H1 (cell line): ENCODE measurements around the gene TUBA4B. TPM values are rescaled to one million over a fixed set of nuclear protein-coding genes. Genes with fewer than 3 reads are reported as not detected.

Source experiments
- CTCF ChIA-PET: fragments of 300-600 bp; sonication (Branson Sonifier 250); formaldehyde crosslinking; loops from one replicate; lab custom pipeline; 2021; ENCODE audit not compliant: partially characterized antibody; lab: Charles Lee
- POLR2A ChIA-PET: fragments of 300-600 bp; sonication (Branson Sonifier 250); formaldehyde crosslinking; loops from one replicate; lab custom pipeline; 2021; ENCODE audit warnings: inconsistent platforms; ENCODE audit not compliant: partially characterized antibody; lab: Charles Lee
- DNase-seq, 2 experiments: peaks; one replicate each; pipeline versions ENCODE4 v3.0.0 to v3.0.0-alpha.2; 2010 to 2022; ENCODE audit warnings: low spot score in 2 of 2, low read depth in 1 of 2, mixed read lengths in 1 of 2
- FAIRE-seq: peaks from 2 replicates; lab custom pipeline; 2011; peaks lifted over from hg19 to GRCh38; lab: Jason Lieb, UNC
- H2AFZ ChIP-seq: 2 replicates; pipeline ENCODE4 v1.8.1; 2012; ENCODE audit warnings: low read length, inconsistent platforms
- H2AK5ac ChIP-seq: 2 replicates; pipeline ENCODE4 v1.6.1; 2013; ENCODE audit warnings: low read depth, low read length
- H2BK120ac ChIP-seq: replicated peaks from 2 replicates; pipeline ENCODE3; 2013; ENCODE audit warnings: low read depth, low read length, inconsistent platforms
- H2BK12ac ChIP-seq: 2 replicates; pipeline ENCODE4 v1.6.1; 2013; ENCODE audit warnings: low read depth, low read length
- H2BK15ac ChIP-seq: 2 replicates; pipeline ENCODE4 v1.6.1; 2013; ENCODE audit warnings: low read length
- H2BK20ac ChIP-seq: 2 replicates; pipeline ENCODE4 v1.6.1; 2013; ENCODE audit warnings: low read length
- H2BK5ac ChIP-seq: 2 replicates; pipeline ENCODE4 v1.6.1; 2013; ENCODE audit warnings: low read depth, low read length
- H3K14ac ChIP-seq: 2 replicates; pipeline ENCODE4 v1.6.1; 2013; ENCODE audit warnings: inconsistent platforms; ENCODE audit not compliant: insufficient read length
- H3K18ac ChIP-seq: 2 replicates; pipeline ENCODE4 v1.6.1; 2013; ENCODE audit warnings: low read length; ENCODE audit errors: extremely low read depth
- H3K23ac ChIP-seq: 2 replicates; pipeline ENCODE4 v1.6.1; 2013; ENCODE audit warnings: inconsistent platforms; ENCODE audit not compliant: insufficient read length
- H3K23me2 ChIP-seq: 2 replicates; pipeline ENCODE4 v1.6.1; 2013; ENCODE audit warnings: low read depth, low read length
- H3K27ac ChIP-seq: 2 replicates; pipeline ENCODE4 v1.6.1; 2011; ENCODE audit warnings: low read depth, low read length, inconsistent platforms
- H3K27me3 ChIP-seq, 4 experiments: replicated peaks in 1 of 4; 1 replicate in 1 of 4; 2 replicates in 3 of 4; pipeline versions ENCODE4 v1.6.1 to v1.8.1; 2011 to 2013; ENCODE audit warnings: low read length in 3 of 4, mild to moderate bottlenecking in 3 of 4, inconsistent platforms in 2 of 4, mixed read lengths in 2 of 4, moderate library complexity in 1 of 4; ENCODE audit not compliant: control insufficient read depth in 3 of 4, insufficient read depth in 3 of 4; ENCODE audit errors: extremely low read depth in 1 of 4
- H3K36me3 ChIP-seq, 4 experiments: 2 replicates each; pipeline versions ENCODE4 v1.6.1 to v1.8.1; 2011 to 2013; ENCODE audit warnings: mild to moderate bottlenecking in 4 of 4, low read length in 3 of 4, moderate library complexity in 2 of 4, control low read depth in 1 of 4, inconsistent platforms in 1 of 4; ENCODE audit not compliant: insufficient read depth in 4 of 4, control insufficient read depth in 2 of 4
- H3K4ac ChIP-seq: replicated peaks from 2 replicates; pipeline ENCODE3; 2013; ENCODE audit warnings: low read length, low read depth, mixed read lengths, inconsistent platforms; ENCODE audit not compliant: insufficient read length
- H3K4me1 ChIP-seq, 4 experiments: replicated peaks in 1 of 4; 1 replicate in 1 of 4; 2 replicates in 3 of 4; pipeline versions ENCODE4 v1.6.1 to v1.8.1; 2011 to 2013; ENCODE audit warnings: low read length in 3 of 4, inconsistent platforms in 2 of 4, mixed read lengths in 1 of 4; ENCODE audit not compliant: insufficient read depth in 4 of 4, control insufficient read depth in 3 of 4
- H3K4me2 ChIP-seq, 2 experiments: 2 replicates each; pipeline versions ENCODE4 v1.6.1 to v1.8.1; 2011 to 2013; ENCODE audit warnings: low read depth in 2 of 2, low read length in 2 of 2, control low read depth in 1 of 2, inconsistent platforms in 1 of 2, mild to moderate bottlenecking in 1 of 2; ENCODE audit not compliant: insufficient read depth in 1 of 2
- H3K4me3 ChIP-seq, 4 experiments: fragments of 200-600, 300-600 bp in 1 of 4; sonication (generic), shearing (Covaris generic), sonication (Bioruptor Twin) in 1 of 4; 2 replicates each; pipeline versions ENCODE4 v1.5.1 to v1.8.1; 2011 to 2016; ENCODE audit warnings: low read length in 4 of 4, low read depth in 3 of 4, control low read depth in 2 of 4, inconsistent platforms in 2 of 4, mild to moderate bottlenecking in 2 of 4, mixed read lengths in 1 of 4, moderate library complexity in 1 of 4; ENCODE audit not compliant: insufficient read depth in 2 of 4; ENCODE audit errors: extremely low read depth in 1 of 4
- H3K56ac ChIP-seq: replicated peaks from 2 replicates; pipeline ENCODE3; 2013; ENCODE audit warnings: low read depth, mild to moderate bottlenecking, mixed read lengths, low read length, inconsistent platforms; ENCODE audit not compliant: insufficient read length
- H3K79me1 ChIP-seq: 2 replicates; pipeline ENCODE4 v1.6.1; 2013; ENCODE audit warnings: low read depth, low read length, control low read depth
- H3K79me2 ChIP-seq, 2 experiments: 2 replicates each; pipeline versions ENCODE4 v1.6.1 to v1.8.1; 2012 to 2013; ENCODE audit warnings: low read length in 2 of 2, mild to moderate bottlenecking in 2 of 2, inconsistent platforms in 1 of 2; ENCODE audit not compliant: insufficient read depth in 2 of 2, control insufficient read depth in 1 of 2
- H3K9ac ChIP-seq, 4 experiments: replicated peaks in 1 of 4; 1 replicate in 1 of 4; 2 replicates in 3 of 4; pipeline versions ENCODE4 v1.6.1 to v1.8.1; 2011 to 2013; ENCODE audit warnings: low read depth in 3 of 4, low read length in 3 of 4, control low read depth in 2 of 4, mild to moderate bottlenecking in 2 of 4, moderate library complexity in 2 of 4, inconsistent platforms in 1 of 4; ENCODE audit errors: extremely low read depth in 1 of 4
- H3K9me3 ChIP-seq, 2 experiments: 2 replicates each; pipeline versions ENCODE4 v1.6.1 to v1.8.1; 2012 to 2013; ENCODE audit warnings: mild to moderate bottlenecking in 2 of 2, moderate library complexity in 2 of 2, control low read depth in 1 of 2, inconsistent platforms in 1 of 2, low read depth in 1 of 2, low read length in 1 of 2, mixed read lengths in 1 of 2; ENCODE audit not compliant: insufficient read depth in 2 of 2
- H4K20me1 ChIP-seq, 2 experiments: replicated peaks in 1 of 2; 2 replicates each; pipeline versions ENCODE3 to v1.8.1; 2011 to 2013; ENCODE audit warnings: inconsistent platforms in 2 of 2, low read length in 2 of 2, mild to moderate bottlenecking in 1 of 2; ENCODE audit not compliant: insufficient read depth in 2 of 2, control insufficient read depth in 1 of 2
- H4K5ac ChIP-seq: 2 replicates; pipeline ENCODE4 v1.6.1; 2013; ENCODE audit warnings: low read length, low read depth, mixed read lengths, inconsistent platforms; ENCODE audit not compliant: insufficient read length
- H4K8ac ChIP-seq: 2 replicates; pipeline ENCODE4 v1.8.0; 2013; ENCODE audit warnings: mild to moderate bottlenecking, moderate library complexity, low read length, inconsistent platforms; ENCODE audit not compliant: insufficient read depth; ENCODE audit errors: extremely low read depth
- H4K91ac ChIP-seq: replicated peaks from 2 replicates; pipeline ENCODE3; 2013; ENCODE audit warnings: low read length, mixed read lengths, inconsistent platforms; ENCODE audit not compliant: insufficient read length
- ASH2L ChIP-seq: fragments of 200-600, 300-600 bp; sonication (generic); IDR thresholded peaks from one replicate; pipeline ENCODE4 v1.7.1; 2017; ENCODE audit warnings: low read length
- BRCA1 ChIP-seq: IDR thresholded peaks from 2 replicates; pipeline ENCODE4 v1.6.1; 2012; ENCODE audit warnings: low read depth, low read length, improper control_type of control experiment
- CTBP2 ChIP-seq: IDR thresholded peaks from 2 replicates; pipeline ENCODE4 v1.7.0; 2011; ENCODE audit warnings: borderline replicate concordance, mild to moderate bottlenecking, moderate library complexity, mixed read lengths, low read length; ENCODE audit not compliant: insufficient read depth, insufficient read length
- GABPA ChIP-seq: IDR thresholded peaks from 2 replicates; pipeline ENCODE4 v1.6.1; 2011; ENCODE audit warnings: mild to moderate bottlenecking, low read length, moderate library complexity, borderline replicate concordance; ENCODE audit not compliant: insufficient read depth
- GTF2F1 ChIP-seq: IDR thresholded peaks from 2 replicates; pipeline ENCODE4 v1.6.1; 2012; ENCODE audit warnings: low read depth, low read length, improper control_type of control experiment, borderline replicate concordance
- HDAC2 ChIP-seq, 2 experiments: fragments of 300-600 bp in 1 of 2; sonication (generic) in 1 of 2; IDR thresholded peaks; 2 replicates each; pipeline ENCODE4 v1.6.1; 2011 to 2012; ENCODE audit warnings: low read depth in 2 of 2, low read length in 2 of 2, mild to moderate bottlenecking in 2 of 2, moderate library complexity in 2 of 2, borderline replicate concordance in 1 of 2, inconsistent platforms in 1 of 2
- JUND ChIP-seq: IDR thresholded peaks from 2 replicates; pipeline ENCODE4 v1.6.1; 2011; ENCODE audit warnings: mild to moderate bottlenecking, improper control_type of control experiment, low read length
- RAD21 ChIP-seq, 2 experiments: IDR thresholded peaks in 1 of 2; conservative IDR thresholded peaks in 1 of 2; 2 replicates each; pipeline ENCODE4 v1.6.1; 2011; ENCODE audit warnings: low read depth in 2 of 2, low read length in 2 of 2, improper control_type of control experiment in 1 of 2, inconsistent platforms in 1 of 2, mild to moderate bottlenecking in 1 of 2, moderate library complexity in 1 of 2
- RNF2 ChIP-seq: fragments of 200-900, 300-1000 bp; sonication (generic); IDR thresholded peaks from 2 replicates; pipeline ENCODE4 v1.7.1; 2016; ENCODE audit warnings: borderline replicate concordance, low read depth, mild to moderate bottlenecking, antibody characterized with exemption, low read length; ENCODE audit not compliant: poor library complexity, severe bottlenecking; ENCODE audit errors: missing control alignments
- SAP30 ChIP-seq: fragments of 300-600 bp; sonication (generic); IDR thresholded peaks from 2 replicates; pipeline ENCODE4 v1.7.1; 2012; ENCODE audit warnings: low read length, moderate library complexity, mild to moderate bottlenecking, inconsistent platforms; ENCODE audit not compliant: insufficient read depth, insufficient replicate concordance
- WGBS, 2 experiments: shearing (Covaris generic) in 1 of 2; methylation state at CpG; one replicate each; pipeline versions ENCODE4 v1.1.6 to v1.1.7; 2013 to 2015; ENCODE audit warnings: low lambda C conversion rate in 2 of 2, mixed read lengths in 2 of 2, inconsistent platforms in 1 of 2, low coverage in 1 of 2, missing lambda C conversion rate in 1 of 2; ENCODE audit not compliant: insufficient replicate concordance in 2 of 2, insufficient coverage in 1 of 2, insufficient read length in 1 of 2; ENCODE audit errors: extremely low coverage in 1 of 2, missing lambda C conversion rate in 1 of 2; 5-methylcytosine and 5-hydroxymethylcytosine counted together
- polyA plus RNA-seq, 7 experiments: library from polyadenylated mRNA; depleted of rRNA in 3 of 7; stranded (reverse) in 5 of 7; unstranded in 2 of 7; fragments of >200 nt in 5 of 7; fragments of 200-250 nt in 2 of 7; gene quantifications; 1 replicate in 5 of 7; 2 replicates in 1 of 7; 4 replicates in 1 of 7; pipeline versions ENCODE4 v1.2.1 to v1.2.3, GENCODE V29; 2011 to 2013; ENCODE audit warnings: missing spikeins in 2 of 7, mixed read lengths in 2 of 7
- total RNA-seq: library from RNA; stranded (reverse); fragmentation: NEBNext Ultra II Directional; extraction: Animal tissue kit (Norgen Biotek cat#: 25700); gene quantifications from 2 replicates; pipeline ENCODE4 v1.2.1, GENCODE V29; 2021

The TUBA4B gene
- total and polyA plus RNA-seq, 2 of the 8 experiments (the other 6 are each of a cell fraction or from before 2014, with no cell fraction given) = 0.08 to 0.24 TPM

DNA sequence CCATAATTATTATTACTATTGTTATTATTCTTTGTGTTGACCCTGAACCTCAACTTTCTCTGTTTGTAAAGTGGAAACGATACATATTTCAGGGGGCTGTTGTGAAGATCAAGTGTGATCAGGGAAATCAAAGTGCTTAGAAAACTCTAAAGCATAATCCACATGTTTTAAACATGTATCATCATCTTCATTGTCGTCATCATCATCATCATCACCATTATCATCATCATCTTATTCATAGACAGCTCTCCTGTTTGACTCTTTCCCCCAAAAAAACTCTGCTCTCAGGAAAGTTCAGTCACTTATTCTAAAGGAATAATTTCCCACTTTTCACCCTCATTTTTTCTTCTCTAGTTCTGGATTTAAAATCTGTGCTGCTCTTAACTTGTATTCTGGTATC is 51.2 kb downstream of the TUBA4B start:
- peaks cover 0 to 16% (median 10%) of the 10 kb centered on the region in 4 experiments; a peak in 3 of 7 replicates for H3K27me3 ChIP-seq
- no peak overlapping the region for H2BK20ac ChIP-seq
- no peak overlapping the region for H3K4ac ChIP-seq
- peaks cover 0 to 1% of the 10 kb centered on the region in 2 experiments for H4K20me1 ChIP-seq
- no peak for TF ChIP-seq BRCA1
- TF ChIP-seq JUND = no peak
- TF ChIP-seq SAP30 = no peak
- no peak for TF ChIP-seq HDAC2 (IDR thresholded peaks at IDR 0.05; ENCODE audit: borderline replicate concordance in 1 of 2, low read depth in 2 of 2, low read length in 2 of 2)
- TF ChIP-seq RNF2 = no peak
- TF ChIP-seq ASH2L = no peak
- no peak for TF ChIP-seq GTF2F1
- TF ChIP-seq CTBP2 = no peak
- no peak for TF ChIP-seq GABPA
- no peak for TF ChIP-seq RAD21 (IDR thresholded peaks at IDR 0.05 in 1 of 2, conservative IDR thresholded peaks at IDR 0.05 in 1 of 2; ENCODE audit: low read depth in 2 of 2, low read length in 2 of 2)
- no peak overlapping the region for H4K8ac ChIP-seq
- no peak overlapping the region for H2BK12ac ChIP-seq
- no peak overlapping the region for H3K56ac ChIP-seq
- no peak for DNase-seq
- POLR2A ChIA-PET = no interaction called here
- H2AK5ac ChIP-seq = no peak overlapping the region
- H4K91ac ChIP-seq = no peak overlapping the region
- H3K79me1 ChIP-seq = no peaks in the 10 kb centered on the region
- H3K14ac ChIP-seq = no peak overlapping the region
- H2BK5ac ChIP-seq = no peak overlapping the region
- no peak overlapping the region for H3K9ac ChIP-seq
- H3K9me3 ChIP-seq = no peaks in the 10 kb centered on the region
- no peak overlapping the region for H2BK15ac ChIP-seq
- peaks cover 0 to 5% (median under 1%) of the 10 kb centered on the region in 4 experiments; a peak in 4 of 7 replicates for H3K4me1 ChIP-seq
- WGBS, 2 experiments = 78% methylated on average over 2 of the region's 2 CpGs; no CpG with 5 or more reads in 1 of the 2 experiments
- H3K23me2 ChIP-seq = peaks cover 11% of the 10 kb centered on the region; the same call in 1 of the 2 replicates
- no peak overlapping the region for H2AFZ ChIP-seq
- H3K79me2 ChIP-seq = no peaks in the 10 kb centered on the region
- H3K27ac ChIP-seq = no peak overlapping the region
- H3K23ac ChIP-seq = no peak overlapping the region
- H3K4me2 ChIP-seq = no peak overlapping the region
- H4K5ac ChIP-seq = no peak overlapping the region
- no peaks in the 10 kb centered on the region for H3K36me3 ChIP-seq
- H2BK120ac ChIP-seq = no peak overlapping the region
- CTCF ChIA-PET = interaction anchor here (1.6 to 13.4 kb wide), 4 partner anchors 12 to 145 kb away, joined by 4 to 82 read pairs (median 6); no protein-coding TSS in a partner anchor
- no peak overlapping the region for H3K4me3 ChIP-seq
- no peak for FAIRE-seq
- no peak overlapping the region for H3K18ac ChIP-seq
